Uterus (tissue), 4 donors: Measurements from ENCODE around the gene EDRF1. TPM values are rescaled to one million over a fixed set of nuclear protein-coding genes. Genes with fewer than 3 reads are reported as not detected.

ENCODE experiments used
- DNase-seq, 2 donors: peaks; one replicate each; pipeline ENCODE4 v3.0.0-alpha.2; 2019 to 2020
- H3K27ac ChIP-seq, 2 donors: fragments of 200-600 bp; sonication (generic); 1 replicate in 1 of 2; 2 replicates in 1 of 2; pipeline ENCODE4 v1.5.1; 2016 to 2018
- H3K27me3 ChIP-seq, 2 donors: fragments of 200-600 bp; sonication (generic); one replicate each; pipeline ENCODE4 v1.5.1; 2018 to 2019; ENCODE audit warnings: control low read depth in 1 of 2
- H3K36me3 ChIP-seq, 2 donors: fragments of 200-600 bp; sonication (generic); one replicate each; pipeline ENCODE4 v1.5.1; 2019; ENCODE audit warnings: control low read depth in 1 of 2
- H3K4me1 ChIP-seq, 2 donors: fragments of 200-600 bp; sonication (generic); one replicate each; pipeline ENCODE4 v1.5.1; 2018 to 2019; ENCODE audit warnings: control low read depth in 1 of 2
- H3K4me3 ChIP-seq, 2 donors: fragments of 200-600 bp; sonication (generic); 1 replicate in 1 of 2; 2 replicates in 1 of 2; pipeline ENCODE4 v1.5.1; 2018 to 2019; ENCODE audit warnings: mild to moderate bottlenecking in 1 of 2
- H3K9me3 ChIP-seq, 2 donors: fragments of 200-600 bp; sonication (generic); one replicate each; pipeline ENCODE4 v1.5.1; 2019; ENCODE audit warnings: control low read depth in 1 of 2
- CTCF ChIP-seq, 4 experiments: fragments of 200-600 bp in 2 of 4; fragments of 450-650 bp in 2 of 4; sonication (generic) in 2 of 4; IDR thresholded peaks; one replicate each; pipeline ENCODE4 v1.5.1; 2016 to 2019; ENCODE audit warnings: antibody characterized with exemption in 4 of 4, mild to moderate bottlenecking in 2 of 4, moderate library complexity in 1 of 4
- POLR2A ChIP-seq, 2 donors: fragments of 450-650 bp; IDR thresholded peaks; one replicate each; pipeline ENCODE4 v1.6.1; 2016; ENCODE audit warnings: antibody characterized with exemption in 2 of 2, mild to moderate bottlenecking in 1 of 2, moderate library complexity in 1 of 2
- intact Hi-C: fragments of 100-400 bp; cut with DNase I; formaldehyde crosslinking; loops from one replicate; pipeline ENCODE4 v1.15.1; 2023; ENCODE audit warnings: low total_unique reads
- total RNA-seq, 4 donors: library from RNA; depleted of rRNA in 3 of 4; stranded (reverse); fragments of >200 nt in 3 of 4; gene quantifications; one replicate each; pipeline versions ENCODE4 v1.1.0 to v1.2.4, GENCODE V29; 2014 to 2023
- donor health status: DM: yes; HTN: yes; CAD: no.

EDRF1 gene
- total RNA-seq, 4 donors from 2014 or later, result 26.2 to 79.2 (median 47.9) TPM

- H3K36me3 ChIP-seq, result no peaks in the 10 kb centered on the region
- intact Hi-C loops, result no loop called here
These were observed 18.7 kb downstream of the EDRF1 start for GRCh38 chr10:125738206-125738605.

GRCh38 chr10:125739994-125740679 is 20.6 kb downstream of the EDRF1 start:
- Histone ChIP-seq H3K36me3 (no peaks in the 10 kb centered on the region), H3K4me1 (no peaks in the 10 kb centered on the region), H3K27ac (no peak overlapping the region), H3K4me3 (no peak overlapping the region), H3K27me3 (no peaks in the 10 kb centered on the region), H3K9me3 (no peaks in the 10 kb centered on the region)
- intact Hi-C loops, result no loop called here
- DNase-seq, result no peak
- no peak for TF ChIP-seq CTCF (IDR thresholded peaks at IDR 0.05)

More at GRCh38 chr10:125738206-125738605, 18.7 kb downstream of the EDRF1 start:
- H3K4me1 ChIP-seq, result no peaks in the 10 kb centered on the region
- H3K27ac ChIP-seq, result no peak overlapping the region
- no peak for TF ChIP-seq CTCF (IDR thresholded peaks at IDR 0.05)
- H3K4me3 ChIP-seq, result no peak overlapping the region
- H3K9me3 ChIP-seq, result no peaks in the 10 kb centered on the region
- H3K27me3 ChIP-seq, result no peaks in the 10 kb centered on the region
- DNase-seq, result no peak

GRCh38 chr10:125742465-125742864 is 23.0 kb downstream of the EDRF1 start:
- H3K9me3 ChIP-seq, result no peaks in the 10 kb centered on the region

GRCh38 chr10:125744909-125745308 is 25.4 kb downstream of the EDRF1 start:
- TF ChIP-seq CTCF (IDR thresholded peaks at IDR 0.05) (no peak), POLR2A (IDR thresholded peaks at IDR 0.05) (no peak)
- Histone ChIP-seq H3K9me3 (no peaks in the 10 kb centered on the region), H3K4me3 (no peak overlapping the region), H3K4me1 (no peaks in the 10 kb centered on the region), H3K36me3 (no peaks in the 10 kb centered on the region), H3K27me3 (no peaks in the 10 kb centered on the region), H3K27ac (no peak overlapping the region)
- intact Hi-C loops, result no loop called here
- no peak for DNase-seq

More at GRCh38 chr10:125742465-125742864, 23.0 kb downstream of the EDRF1 start:
- TF ChIP-seq POLR2A (IDR thresholded peaks at IDR 0.05), result no peak
- no peak for TF ChIP-seq CTCF (IDR thresholded peaks at IDR 0.05)
- H3K27me3 ChIP-seq, result no peaks in the 10 kb centered on the region
- intact Hi-C loops, result no loop called here
- no peaks in the 10 kb centered on the region for H3K4me1 ChIP-seq
- H3K36me3 ChIP-seq, result no peaks in the 10 kb centered on the region
- H3K27ac ChIP-seq, result no peak overlapping the region
- DNase-seq, result no peak
- H3K4me3 ChIP-seq, result no peak overlapping the region

GRCh38 chr10:125747417-125747816 is 27.9 kb downstream of the EDRF1 start:
- Histone ChIP-seq H3K27ac (no peak overlapping the region), H3K36me3 (peaks cover 0 to 4% of the 10 kb centered on the region in 2 donors), H3K4me1 (no peaks in the 10 kb centered on the region), H3K4me3 (no peak overlapping the region), H3K9me3 (no peaks in the 10 kb centered on the region), H3K27me3 (no peaks in the 10 kb centered on the region)
- DNase-seq, result no peak
- intact Hi-C loops, result no loop called here
- TF ChIP-seq POLR2A (IDR thresholded peaks at IDR 0.05) (no peak), CTCF (IDR thresholded peaks at IDR 0.05) (no peak)
